PC-3 (cell line): ENCODE data around the gene CMTM4.

Source experiments
- CTCF ChIP-seq: fragments of 300-600 bp; sonication (generic); conservative IDR thresholded peaks from 2 replicates; pipeline ENCODE4 v1.5.1; 2017; ENCODE audit warnings: antibody characterized with exemption, low read depth, mild to moderate bottlenecking, low read length
- EZH2 ChIP-seq: fragments of 300-600 bp; sonication (generic); IDR thresholded peaks from one replicate; pipeline ENCODE4 v1.6.1; 2017; ENCODE audit warnings: antibody characterized with exemption, mild to moderate bottlenecking, low read length; ENCODE audit not compliant: unreplicated experiment

- TF ChIP-seq CTCF = no peak
- TF ChIP-seq EZH2 = no peak
Observed at GRCh38 chr16:66617010-66617434, 79.5 kb downstream of the CMTM4 start.
